ENCODE measurements around the gene PDZRN3. TPM values are rescaled to one million over a fixed set of nuclear protein-coding genes. Genes with fewer than 3 reads are reported as not detected.
A peak's percentile ranks its signal among the peaks of the same experiment; 100 is the strongest.

PDZRN3 gene
- total and polyA plus RNA-seq, 7 experiments from 2014 or later, result not detected

GRCh38 chr3:73520931-73521461, 103.7 kb downstream of the PDZRN3 start:
- Histone ChIP-seq H3K4me1 (ENCODE audit: control insufficient read depth in 2 of 2, insufficient read depth in 2 of 2, low read length in 2 of 2) (no peaks in the 10 kb centered on the region), H3K9me3 (ENCODE audit: control insufficient read depth in 2 of 3, low read length in 3 of 3) (no peaks in the 10 kb centered on the region), H3K27me3 (ENCODE audit: control insufficient read depth in 2 of 2, insufficient read depth in 2 of 2, low read length in 2 of 2) (no peaks in the 10 kb centered on the region), H3K4me3 (ENCODE audit: low read length) (no peak overlapping the region), H3K27ac (ENCODE audit: low read depth, low read length) (no peak overlapping the region), H3K36me3 (ENCODE audit: control insufficient read depth in 2 of 3, insufficient read depth in 3 of 3, low read length in 3 of 3) (no peaks in the 10 kb centered on the region)
- H3K9me3 Mint-ChIP-seq, result peaks cover 0 to 5% (median 0%) of the 10 kb centered on the region in 11 donors
- H3K27me3 Mint-ChIP-seq, result peaks cover 0 to 20% (median 8%) of the 10 kb centered on the region in 5 donors
- DNase-seq, result no peak
- ChIA-PET POLR2A (no interaction called here), CTCF (no interaction called here)
- intact Hi-C loops (cut with micrococcal nuclease), result no loop called here
- no peak overlapping the region for H3K27ac Mint-ChIP-seq
- H3K4me3 Mint-ChIP-seq, result no peak overlapping the region
- no peak for ATAC-seq
- no peaks in the 10 kb centered on the region for H3K36me3 Mint-ChIP-seq
- H3K4me1 Mint-ChIP-seq, result peaks cover 0 to 2% (median 0%) of the 10 kb centered on the region in 7 donors

- Mint-ChIP-seq H3K27ac (no peak overlapping the region), H3K27me3 (peaks cover 0 to 14% (median 3%) of the 10 kb centered on the region in 5 donors), H3K4me3 (no peak overlapping the region), H3K4me1 (no peaks in the 10 kb centered on the region), H3K9me3 (peaks cover 0 to 5% (median 0%) of the 10 kb centered on the region in 11 donors), H3K36me3 (no peaks in the 10 kb centered on the region)
- no peak for DNase-seq
- no peak overlapping the region for H3K4me3 ChIP-seq (ENCODE audit: low read length)
- CTCF ChIA-PET, result no interaction called here
- no peaks in the 10 kb centered on the region for H3K4me1 ChIP-seq (ENCODE audit: control insufficient read depth in 2 of 2, insufficient read depth in 2 of 2, low read length in 2 of 2)
- ATAC-seq, result no peak
- no peak overlapping the region for H3K27ac ChIP-seq (ENCODE audit: low read depth, low read length)
- H3K9me3 ChIP-seq (ENCODE audit: control insufficient read depth in 2 of 3, low read length in 3 of 3), result no peaks in the 10 kb centered on the region
- H3K36me3 ChIP-seq (ENCODE audit: control insufficient read depth in 2 of 3, insufficient read depth in 3 of 3, low read length in 3 of 3), result no peaks in the 10 kb centered on the region
- POLR2A ChIA-PET, result no interaction called here
- intact Hi-C loops (cut with micrococcal nuclease), result no loop called here
- H3K27me3 ChIP-seq (ENCODE audit: control insufficient read depth in 2 of 2, insufficient read depth in 2 of 2, low read length in 2 of 2), result no peaks in the 10 kb centered on the region
Measured at GRCh38 chr3:73516631-73517030, 108.1 kb downstream of the PDZRN3 start.

GRCh38 chr3:73513260-73513659, 111.5 kb downstream of the PDZRN3 start:
- Histone ChIP-seq H3K27me3 (ENCODE audit: control insufficient read depth in 2 of 2, insufficient read depth in 2 of 2, low read length in 2 of 2) (no peaks in the 10 kb centered on the region), H3K27ac (ENCODE audit: low read depth, low read length) (no peak overlapping the region), H3K4me1 (ENCODE audit: control insufficient read depth in 2 of 2, insufficient read depth in 2 of 2, low read length in 2 of 2) (no peaks in the 10 kb centered on the region), H3K9me3 (ENCODE audit: control insufficient read depth in 2 of 3, low read length in 3 of 3) (no peaks in the 10 kb centered on the region), H3K36me3 (ENCODE audit: control insufficient read depth in 2 of 3, insufficient read depth in 3 of 3, low read length in 3 of 3) (no peaks in the 10 kb centered on the region), H3K4me3 (ENCODE audit: low read length) (no peak overlapping the region)
- ATAC-seq (no peak), DNase-seq (no peak)
- ChIA-PET POLR2A (no interaction called here), CTCF (no interaction called here)
- intact Hi-C loops (cut with micrococcal nuclease), result no loop called here
- Mint-ChIP-seq H3K36me3 (no peaks in the 10 kb centered on the region), H3K9me3 (no peaks in the 10 kb centered on the region), H3K27ac (no peak overlapping the region), H3K4me3 (no peak overlapping the region), H3K27me3 (peaks cover 0 to 4% (median under 1%) of the 10 kb centered on the region in 5 donors), H3K4me1 (no peaks in the 10 kb centered on the region)

- peak overlapping the region in 1 of 9 donors; percentile 41 for H3K27ac Mint-ChIP-seq
- peaks cover 0 to 4% (median 0%) of the 10 kb centered on the region in 5 donors for H3K27me3 Mint-ChIP-seq
- H3K36me3 ChIP-seq (ENCODE audit: control insufficient read depth in 2 of 3, insufficient read depth in 3 of 3, low read length in 3 of 3), result no peaks in the 10 kb centered on the region
- CTCF ChIA-PET, result no interaction called here
- H3K9me3 ChIP-seq (ENCODE audit: control insufficient read depth in 2 of 3, low read length in 3 of 3), result no peaks in the 10 kb centered on the region
- no peak for DNase-seq
- no peaks in the 10 kb centered on the region for H3K9me3 Mint-ChIP-seq
- H3K4me3 Mint-ChIP-seq, result no peak overlapping the region
- H3K4me1 Mint-ChIP-seq, result no peaks in the 10 kb centered on the region
- H3K27ac ChIP-seq (ENCODE audit: low read depth, low read length), result no peak overlapping the region
- intact Hi-C loops (cut with micrococcal nuclease), result no loop called here
- no peaks in the 10 kb centered on the region for H3K27me3 ChIP-seq (ENCODE audit: control insufficient read depth in 2 of 2, insufficient read depth in 2 of 2, low read length in 2 of 2)
- POLR2A ChIA-PET, result no interaction called here
- H3K4me3 ChIP-seq (ENCODE audit: low read length), result no peak overlapping the region
- no peak for ATAC-seq
- H3K4me1 ChIP-seq (ENCODE audit: control insufficient read depth in 2 of 2, insufficient read depth in 2 of 2, low read length in 2 of 2), result no peaks in the 10 kb centered on the region
- no peaks in the 10 kb centered on the region for H3K36me3 Mint-ChIP-seq
Measured at GRCh38 chr3:73511571-73512525, 112.9 kb downstream of the PDZRN3 start.

DNA sequence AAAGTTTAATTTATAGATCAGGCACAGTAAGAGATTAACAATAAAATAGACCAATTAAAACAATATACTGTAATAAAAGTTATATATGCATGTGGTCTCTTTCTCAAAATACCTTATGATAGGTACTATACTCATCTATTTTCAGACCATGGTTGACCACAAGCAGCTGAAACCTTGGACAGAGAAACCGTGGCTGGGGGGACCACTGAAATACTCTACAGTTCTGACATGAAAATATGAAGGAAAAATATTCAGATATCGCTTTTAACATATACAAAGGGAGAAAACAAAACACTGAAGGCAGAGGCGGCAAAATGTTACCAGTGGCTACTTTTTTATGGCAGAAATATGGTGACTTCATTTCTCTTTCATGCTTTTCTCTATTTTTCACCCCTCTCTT, 114.0 kb downstream of the PDZRN3 start:
- DNase-seq (no peak), ATAC-seq (no peak)
- ChIA-PET POLR2A (no interaction called here), CTCF (no interaction called here)
- Histone ChIP-seq H3K36me3 (ENCODE audit: control insufficient read depth in 2 of 3, insufficient read depth in 3 of 3, low read length in 3 of 3) (no peaks in the 10 kb centered on the region), H3K4me1 (ENCODE audit: control insufficient read depth in 2 of 2, insufficient read depth in 2 of 2, low read length in 2 of 2) (no peaks in the 10 kb centered on the region), H3K27me3 (ENCODE audit: control insufficient read depth in 2 of 2, insufficient read depth in 2 of 2, low read length in 2 of 2) (no peaks in the 10 kb centered on the region), H3K27ac (ENCODE audit: low read depth, low read length) (no peak overlapping the region), H3K9me3 (ENCODE audit: control insufficient read depth in 2 of 3, low read length in 3 of 3) (no peaks in the 10 kb centered on the region), H3K4me3 (ENCODE audit: low read length) (no peak overlapping the region)
- Mint-ChIP-seq H3K36me3 (no peaks in the 10 kb centered on the region), H3K9me3 (no peaks in the 10 kb centered on the region), H3K27ac (no peak overlapping the region), H3K4me1 (no peaks in the 10 kb centered on the region), H3K27me3 (peaks cover 3 to 12% (median 5%) of the 10 kb centered on the region in 5 donors), H3K4me3 (no peak overlapping the region)
- intact Hi-C loops (cut with micrococcal nuclease), result no loop called here

- Mint-ChIP-seq H3K4me1 (no peaks in the 10 kb centered on the region), H3K27me3 (peaks cover 3 to 12% (median 6%) of the 10 kb centered on the region in 5 donors), H3K27ac (no peak overlapping the region), H3K36me3 (no peaks in the 10 kb centered on the region), H3K4me3 (no peak overlapping the region), H3K9me3 (no peaks in the 10 kb centered on the region)
- Histone ChIP-seq H3K9me3 (ENCODE audit: control insufficient read depth in 2 of 3, low read length in 3 of 3) (no peaks in the 10 kb centered on the region), H3K4me3 (ENCODE audit: low read length) (no peak overlapping the region), H3K36me3 (ENCODE audit: control insufficient read depth in 2 of 3, insufficient read depth in 3 of 3, low read length in 3 of 3) (no peaks in the 10 kb centered on the region), H3K4me1 (ENCODE audit: control insufficient read depth in 2 of 2, insufficient read depth in 2 of 2, low read length in 2 of 2) (no peaks in the 10 kb centered on the region), H3K27me3 (ENCODE audit: control insufficient read depth in 2 of 2, insufficient read depth in 2 of 2, low read length in 2 of 2) (no peaks in the 10 kb centered on the region), H3K27ac (ENCODE audit: low read depth, low read length) (no peak overlapping the region)
- ChIA-PET POLR2A (no interaction called here), CTCF (interaction anchor here (0.6 kb wide), 1 partner anchor 1309 kb away, joined by 6 read pairs; no protein-coding TSS in a partner anchor)
- DNase-seq (no peak), ATAC-seq (no peak)
- intact Hi-C loops (cut with micrococcal nuclease), result no loop called here
Measured at GRCh38 chr3:73510334-73510733, 114.4 kb downstream of the PDZRN3 start.

Data from naive thymus-derived CD4-positive, alpha-beta T cell (primary cell).